SK-N-SH (cell line): Measurements from ENCODE around the gene RNF151. TPM values are rescaled to one million over a fixed set of nuclear protein-coding genes. Genes with fewer than 3 reads are reported as not detected.

ENCODE experiments used
- ELF1 ChIP-seq: IDR thresholded peaks from 2 replicates; pipeline ENCODE4 v1.4.0; 2012
- EP300 ChIP-seq, 2 experiments: IDR thresholded peaks; 2 replicates each; pipeline versions ENCODE4 v1.4.0 to v1.6.1; 2012; ENCODE audit warnings: borderline replicate concordance in 1 of 2, low read depth in 1 of 2, low read length in 1 of 2
- EZH2phosphoT487 ChIP-seq: fragments of 200-600 bp; sonication (generic); IDR thresholded peaks from 2 replicates; pipeline ENCODE4 v1.6.1; 2017; ENCODE audit warnings: low read depth, mixed run types, mild to moderate bottlenecking, antibody characterized with exemption, moderate library complexity, borderline replicate concordance
- FOSL2 ChIP-seq: IDR thresholded peaks from 2 replicates; pipeline ENCODE4 v1.4.0; 2012; ENCODE audit warnings: low read depth, mild to moderate bottlenecking, moderate library complexity, borderline replicate concordance
- FOXM1 ChIP-seq: IDR thresholded peaks from 2 replicates; pipeline ENCODE4 v1.4.0; 2012; ENCODE audit warnings: low read depth, mild to moderate bottlenecking
- GATA2 ChIP-seq: sonication (generic); formaldehyde crosslinking; IDR thresholded peaks from 2 replicates; pipeline ENCODE4 v1.5.0; 2020; ENCODE audit warnings: mild to moderate bottlenecking, missing genetic modification reagents
- IRF3 ChIP-seq: fragments of 150-350 bp; IDR thresholded peaks from 2 replicates; pipeline ENCODE4 v1.6.1; 2016; ENCODE audit warnings: mild to moderate bottlenecking, low read depth, low read length
- JUND ChIP-seq: IDR thresholded peaks from 2 replicates; pipeline ENCODE4 v1.4.0; 2012
- MEF2A ChIP-seq: IDR thresholded peaks from 2 replicates; pipeline ENCODE4 v1.4.0; 2012; ENCODE audit warnings: low read depth, borderline replicate concordance
- MXI1 ChIP-seq: IDR thresholded peaks from 2 replicates; pipeline ENCODE4 v1.6.1; 2012; ENCODE audit warnings: mild to moderate bottlenecking, low read depth, low read length, improper control_type of control experiment
- NFIC ChIP-seq: IDR thresholded peaks from 2 replicates; pipeline ENCODE4 v1.4.0; 2012; ENCODE audit warnings: borderline replicate concordance
- NRF1 ChIP-seq: IDR thresholded peaks from 2 replicates; pipeline ENCODE4 v1.6.1; 2012; ENCODE audit warnings: low read depth, mild to moderate bottlenecking, low read length
- PBX3 ChIP-seq: IDR thresholded peaks from 2 replicates; pipeline ENCODE4; 2012
- POLR2AphosphoS5 ChIP-seq: IDR thresholded peaks from 2 replicates; pipeline ENCODE4 v1.6.1; 2012; ENCODE audit warnings: low read depth, low read length
- RAD21 ChIP-seq: IDR thresholded peaks from 2 replicates; pipeline ENCODE4 v1.6.1; 2012; ENCODE audit warnings: mild to moderate bottlenecking, low read length
- RCOR1 ChIP-seq: fragments of 150-350 bp; IDR thresholded peaks from 2 replicates; pipeline ENCODE4 v1.6.1; 2017; ENCODE audit warnings: antibody characterized with exemption, low read length
- REST ChIP-seq: IDR thresholded peaks from 2 replicates; pipeline ENCODE4 v1.6.1; 2012; ENCODE audit warnings: mild to moderate bottlenecking, low read depth, low read length, moderate library complexity
- RFX5 ChIP-seq: IDR thresholded peaks from 2 replicates; pipeline ENCODE4 v1.6.1; 2012; ENCODE audit warnings: mild to moderate bottlenecking, improper control_type of control experiment, low read length
- RXRA ChIP-seq: IDR thresholded peaks from 2 replicates; pipeline ENCODE4 v1.4.0; 2012; ENCODE audit warnings: low read depth, mild to moderate bottlenecking, borderline replicate concordance
- SIN3A ChIP-seq: IDR thresholded peaks from 2 replicates; pipeline ENCODE4 v1.6.1; 2012; ENCODE audit warnings: low read depth, mild to moderate bottlenecking, low read length, moderate library complexity, borderline replicate concordance
- TAF1 ChIP-seq: IDR thresholded peaks from 2 replicates; pipeline ENCODE4 v1.6.1; 2012; ENCODE audit warnings: low read depth, mild to moderate bottlenecking, low read length, moderate library complexity, borderline replicate concordance
- TEAD4 ChIP-seq: IDR thresholded peaks from 2 replicates; pipeline ENCODE4 v1.4.0; 2012; ENCODE audit warnings: mild to moderate bottlenecking, borderline replicate concordance; ENCODE audit not compliant: insufficient read depth
- USF1 ChIP-seq: IDR thresholded peaks from 2 replicates; pipeline ENCODE4 v1.4.0; 2012; ENCODE audit warnings: low read depth, borderline replicate concordance
- polyA plus RNA-seq, 3 experiments: library from polyadenylated mRNA; depleted of rRNA; stranded (reverse); fragments of >200 nt; gene quantifications; 2 replicates each; pipeline ENCODE4 v1.2.3, GENCODE V29; 2012

Gene RNF151
- polyA plus RNA-seq, 1 of the 3 experiments (the other 2 are of a cell fraction), result 0.07 TPM

- peak; percentile 61 for TF ChIP-seq REST
- no peak; the same call in 1 of the 2 replicates for TF ChIP-seq RXRA
- no peak for TF ChIP-seq IRF3
- peak; percentile 90 for TF ChIP-seq MXI1
- TF ChIP-seq SIN3A, result peak; percentile 73; the same call in 1 of the 2 replicates
- no peak; the same call in 1 of the 2 replicates for TF ChIP-seq RCOR1
- no peak for TF ChIP-seq RAD21
- TF ChIP-seq EZH2phosphoT487, result no peak
- no peak for TF ChIP-seq EP300 (IDR thresholded peaks at IDR 0.05; ENCODE audit: borderline replicate concordance in 1 of 2, low read depth in 1 of 2, low read length in 1 of 2)
- peak; percentile 8; the same call in 1 of the 2 replicates for TF ChIP-seq POLR2AphosphoS5
- TF ChIP-seq GATA2 (CRISPR knock-in tag), result no peak
- TF ChIP-seq TEAD4, result no peak; the same call in 1 of the 2 replicates
- TF ChIP-seq MEF2A, result no peak
- no peak for TF ChIP-seq USF1
- no peak for TF ChIP-seq RFX5
- peak; percentile 81 for TF ChIP-seq TAF1
- TF ChIP-seq FOSL2, result no peak
- TF ChIP-seq PBX3, result no peak
- TF ChIP-seq NFIC, result no peak
- TF ChIP-seq FOXM1, result no peak
- TF ChIP-seq JUND, result no peak
- TF ChIP-seq ELF1, result no peak
- TF ChIP-seq NRF1, result 0 out of 2 replicates have a peak, but pooled peaks have one; percentile 14
Observed at GRCh38 chr16:1983544-1984346, 17.1 kb downstream of the RNF151 start, which contains the start of gene GFER (continued).
